Measurements from ENCODE around the gene RCSD1. TPM values are rescaled to one million over a fixed set of nuclear protein-coding genes. Genes with fewer than 3 reads are reported as not detected.

Gene RCSD1
- 0.76 to 1.2 TPM (median 0.97 TPM) in 3 replicates for total RNA-seq

GRCh38 chr1:167629681-167630567 is at the start of gene RCSD1:
Gene RCSD1 (plus strand): TSS chr1:167630232. CDS start chr1:167630424, 192 bp downstream.
- peak in 1 of 2 experiments; percentile 45 for DNase-seq (ENCODE audit: low spot score in 2 of 2, unreplicated experiment in 2 of 2)
- no peak for TF ChIP-seq CTCF (IDR thresholded peaks at IDR 0.05; ENCODE audit: unreplicated experiment)
- Mint-ChIP-seq H3K9me3 (peaks cover 10% of the 10 kb centered on the region), H3K4me1 (peaks cover 41% of the 10 kb centered on the region), H3K36me3 (no peaks in the 10 kb centered on the region), H3K4me3 (peak within 1 kb of the TSS; percentile 65), H3K27ac (no peak within 1 kb of the TSS), H3K27me3 (ENCODE audit: low read depth) (peaks cover 28% of the 10 kb centered on the region)

GRCh38 chr1:167582064-167582463 is 48.0 kb upstream of the RCSD1 start:
- TF ChIP-seq CTCF (IDR thresholded peaks at IDR 0.05; ENCODE audit: unreplicated experiment), result no peak
- Mint-ChIP-seq H3K27ac (no peak overlapping the region), H3K27me3 (ENCODE audit: low read depth) (peaks cover 4% of the 10 kb centered on the region), H3K4me1 (no peaks in the 10 kb centered on the region), H3K9me3 (no peaks in the 10 kb centered on the region), H3K4me3 (no peak overlapping the region), H3K36me3 (no peaks in the 10 kb centered on the region)
- no peak for DNase-seq (ENCODE audit: low spot score in 2 of 2, unreplicated experiment in 2 of 2)

- H3K27ac Mint-ChIP-seq, result no peak overlapping the region
- no peaks in the 10 kb centered on the region for H3K4me1 Mint-ChIP-seq
- H3K9me3 Mint-ChIP-seq, result no peaks in the 10 kb centered on the region
- H3K36me3 Mint-ChIP-seq, result no peaks in the 10 kb centered on the region
- DNase-seq (ENCODE audit: low spot score in 2 of 2, unreplicated experiment in 2 of 2), result no peak
- H3K27me3 Mint-ChIP-seq (ENCODE audit: low read depth), result peaks cover 1% of the 10 kb centered on the region
- TF ChIP-seq CTCF (IDR thresholded peaks at IDR 0.05; ENCODE audit: unreplicated experiment), result no peak
- H3K4me3 Mint-ChIP-seq, result no peak overlapping the region
Observed at GRCh38 chr1:167582722-167583121, 47.3 kb upstream of the RCSD1 start.

- no peaks in the 10 kb centered on the region for H3K4me1 Mint-ChIP-seq
- TF ChIP-seq CTCF (IDR thresholded peaks at IDR 0.05; ENCODE audit: unreplicated experiment), result no peak
- no peak overlapping the region for H3K27ac Mint-ChIP-seq
- H3K4me3 Mint-ChIP-seq, result no peak overlapping the region
- no peaks in the 10 kb centered on the region for H3K27me3 Mint-ChIP-seq (ENCODE audit: low read depth)
- DNase-seq (ENCODE audit: low spot score in 2 of 2, unreplicated experiment in 2 of 2), result no peak
- no peaks in the 10 kb centered on the region for H3K36me3 Mint-ChIP-seq
- no peaks in the 10 kb centered on the region for H3K9me3 Mint-ChIP-seq
Observed at GRCh38 chr1:167584581-167584980, 45.5 kb upstream of the RCSD1 start.

GRCh38 chr1:167587342-167587741 is 42.7 kb upstream of the RCSD1 start:
- Mint-ChIP-seq H3K27ac (no peak overlapping the region), H3K4me1 (no peaks in the 10 kb centered on the region), H3K36me3 (no peaks in the 10 kb centered on the region), H3K9me3 (no peaks in the 10 kb centered on the region), H3K27me3 (ENCODE audit: low read depth) (no peaks in the 10 kb centered on the region), H3K4me3 (no peak overlapping the region)
- DNase-seq (ENCODE audit: low spot score in 2 of 2, unreplicated experiment in 2 of 2), result no peak
- no peak for TF ChIP-seq CTCF (IDR thresholded peaks at IDR 0.05; ENCODE audit: unreplicated experiment)
